KBM-7 (cell line): ENCODE results near the gene SCNN1B.
"Not testable (repeated sequence)": the region's sequence is repeated elsewhere in the genome, so short reads cannot be mapped to it uniquely, and the experiment has no call there.

Experiments used
- DNase-seq: peaks from one replicate; pipeline ENCODE4 v3.0.0-alpha.2; 2015
- in situ Hi-C: fragments of 300-500 bp; cut with MboI; formaldehyde crosslinking; loops from 2 replicates; pipeline ENCODE4 v1.14.3; 2020; ENCODE audit warnings: low sequenced_read_pairs, low pct_unique_long_range_greater_than_20kb, mixed read lengths

The SCNN1B gene

DNA sequence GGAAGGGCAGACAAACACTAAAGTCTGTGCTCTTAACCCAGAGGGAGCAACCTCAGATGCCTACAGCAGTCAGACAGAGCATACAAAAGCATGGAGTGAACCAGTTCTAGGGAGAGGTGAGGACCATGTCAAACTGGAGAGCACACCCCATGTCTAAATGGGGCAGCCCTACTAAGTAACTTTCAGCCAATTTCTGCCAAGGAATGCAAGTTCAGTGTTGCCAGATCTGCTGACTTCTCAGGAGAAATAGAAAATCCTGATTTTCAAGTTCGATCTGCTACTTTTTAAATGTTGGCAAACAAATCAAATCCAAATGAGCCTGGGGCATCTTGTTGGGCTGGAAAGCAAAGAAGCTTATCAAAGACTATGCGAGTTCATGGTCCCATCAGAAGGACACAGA is 17.5 kb upstream of the SCNN1B start:
- in situ Hi-C loops: no loop called here
- no peak for DNase-seq

DNA sequence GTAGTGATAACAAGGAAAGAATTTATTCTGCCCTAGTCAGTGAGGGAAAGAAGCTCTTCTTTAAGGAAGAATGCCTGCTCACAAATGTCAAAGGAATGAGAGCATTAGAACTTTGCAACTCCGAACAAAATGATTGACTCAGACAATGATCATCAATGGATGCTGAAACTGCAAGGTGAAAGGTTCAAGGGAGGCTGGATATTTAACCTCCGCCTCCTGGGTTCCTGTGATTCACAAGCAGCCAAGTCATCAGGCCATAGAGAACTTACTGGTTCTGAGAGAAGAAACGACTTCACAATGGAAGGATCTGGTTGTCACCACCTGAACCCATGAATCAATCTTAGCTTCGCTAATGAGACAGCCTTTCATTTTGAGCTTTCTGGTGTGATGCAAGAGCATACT is 16.0 kb upstream of the SCNN1B start:
- in situ Hi-C loops: no loop called here
- DNase-seq: no peak

DNA sequence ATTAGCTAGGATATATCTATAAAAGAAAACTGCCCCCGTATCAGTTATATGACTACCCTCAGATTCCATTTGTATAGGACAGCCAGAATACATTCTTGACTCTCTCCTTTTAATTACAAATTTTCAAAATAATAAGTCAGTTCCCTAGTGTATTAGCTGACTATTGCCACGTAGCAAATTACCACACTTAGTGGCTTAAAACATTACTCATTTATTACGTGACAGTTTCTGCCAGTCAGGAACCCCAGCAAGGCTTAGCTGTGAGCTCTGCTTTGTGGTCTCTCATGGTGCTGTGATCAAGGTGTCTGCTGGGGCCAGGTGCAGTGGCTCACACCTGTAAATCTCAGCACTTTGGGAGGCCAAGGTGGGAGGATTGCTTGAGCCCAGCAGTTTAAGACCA is 13.9 kb upstream of the SCNN1B start:
- in situ Hi-C loops: no loop called here
- DNase-seq: no peak

DNA sequence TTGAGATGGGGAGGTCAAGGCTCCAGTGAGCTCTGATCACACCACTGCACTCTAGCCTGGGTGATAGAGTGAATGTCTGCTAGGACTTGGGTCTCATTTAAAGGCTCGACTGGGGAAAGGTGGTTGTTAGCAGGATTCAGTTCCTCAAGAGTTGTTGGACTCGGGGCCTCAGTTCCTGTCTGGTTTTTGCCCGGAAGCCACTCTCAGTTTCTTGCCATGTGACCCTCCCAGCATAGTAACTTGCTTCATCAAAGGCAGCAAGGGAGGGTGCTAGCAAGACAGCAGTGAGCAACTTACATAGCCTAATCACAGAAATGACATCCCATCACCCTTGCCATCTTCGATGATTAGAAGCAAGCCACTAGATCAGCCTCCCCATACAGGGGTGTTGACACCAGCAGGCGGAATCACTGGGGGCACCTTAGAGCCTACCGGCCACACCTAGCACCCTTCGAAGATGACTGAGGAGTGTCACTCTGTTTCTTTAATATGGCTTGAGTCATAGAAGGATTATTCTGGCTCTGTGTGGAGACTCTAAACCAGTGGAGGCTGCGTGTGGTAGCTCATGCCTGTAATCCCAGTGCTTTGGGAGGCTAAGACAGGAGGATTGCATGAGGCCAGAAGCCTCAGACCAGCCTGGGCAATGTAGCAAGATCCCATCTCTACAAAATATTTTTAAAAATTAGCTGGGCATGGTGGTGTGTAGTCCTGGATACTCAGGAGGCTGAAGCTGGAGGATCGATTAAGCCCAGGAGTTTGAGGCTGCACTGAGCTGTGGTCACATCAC is 13.2 kb upstream of the SCNN1B start:
- no peak for DNase-seq
- in situ Hi-C loops: no loop called here

DNA sequence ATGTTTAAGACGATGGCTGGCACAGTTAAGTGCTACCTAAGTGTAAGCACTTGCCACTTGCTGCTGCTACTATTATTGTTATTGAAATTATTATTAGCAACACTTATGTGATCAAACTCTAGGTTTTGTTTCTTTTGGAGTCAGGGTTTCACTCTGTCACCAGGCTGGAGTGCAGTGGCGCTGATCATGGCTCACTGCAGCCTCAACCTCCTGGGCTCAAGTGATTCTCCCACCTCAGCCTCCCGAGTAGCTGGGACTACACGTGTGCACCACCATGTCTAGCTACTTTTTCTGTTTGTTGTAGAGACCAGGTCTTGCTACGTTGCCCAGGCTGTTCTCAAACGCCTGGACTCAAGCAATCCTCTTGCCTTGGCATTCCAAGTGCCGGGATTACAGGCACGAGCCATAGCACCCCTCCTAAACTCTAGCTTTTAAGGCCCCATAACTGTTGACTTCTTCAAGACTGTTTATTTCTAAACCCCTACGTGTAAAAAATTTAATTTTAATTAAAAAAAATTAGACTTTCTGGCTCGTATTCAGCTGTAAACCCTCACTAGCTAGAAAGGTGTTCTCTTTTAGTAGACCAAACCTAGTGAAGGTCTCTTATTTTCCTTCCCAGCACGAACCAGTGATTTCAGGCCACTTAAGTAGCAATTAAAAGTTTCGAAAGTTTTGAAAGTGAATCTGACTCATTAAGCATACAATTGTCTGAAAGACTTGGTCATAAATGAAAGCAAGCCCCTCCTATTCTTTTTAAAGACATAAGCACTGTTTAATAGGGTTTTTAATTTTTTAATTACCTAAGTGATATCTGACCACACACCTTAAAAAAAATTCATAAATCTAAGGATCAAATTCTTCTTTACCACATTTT is 11.7 kb upstream of the SCNN1B start:
- no peak for DNase-seq
- in situ Hi-C loops: no loop called here

DNA sequence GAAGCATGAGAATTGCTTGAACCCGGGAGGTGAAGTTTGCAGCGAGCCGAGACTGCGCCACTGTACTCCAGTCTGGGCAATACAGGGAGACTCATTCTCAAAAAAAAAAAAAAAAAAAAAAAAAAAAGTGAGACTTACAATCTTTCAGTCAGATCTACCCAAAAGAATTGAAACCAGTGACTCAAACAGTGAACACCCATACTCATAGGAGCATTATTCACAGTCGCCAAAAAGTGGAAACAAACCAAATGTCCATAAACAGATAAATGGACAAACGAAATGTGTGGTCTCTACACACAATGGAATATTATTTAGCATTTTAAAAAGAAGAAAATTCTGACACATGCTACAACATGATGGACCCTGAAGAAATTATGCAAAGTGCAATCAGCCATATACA is 9.1 kb upstream of the SCNN1B start:
- in situ Hi-C loops: no loop called here
- no peak for DNase-seq

DNA sequence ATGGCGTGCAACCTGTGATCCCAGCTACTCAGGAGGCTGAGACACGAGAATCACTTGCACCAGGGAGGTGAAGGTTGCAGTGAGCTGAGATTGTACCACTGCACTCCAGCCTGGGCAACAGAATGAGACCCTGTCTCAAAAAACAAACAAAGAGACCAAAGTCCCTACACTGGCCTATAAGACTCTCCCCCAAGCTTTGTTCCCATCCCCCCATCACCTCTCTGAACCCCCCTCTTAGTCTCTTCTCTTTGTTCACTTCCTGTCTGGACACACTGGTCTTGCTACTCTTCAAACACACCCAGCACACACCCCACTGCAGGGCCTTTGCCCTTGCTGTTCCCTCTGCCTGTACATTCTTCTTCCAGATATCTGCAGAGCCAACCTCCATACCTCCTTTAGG is 7.8 kb upstream of the SCNN1B start:
- in situ Hi-C loops: no loop called here
- DNase-seq: no peak

DNA sequence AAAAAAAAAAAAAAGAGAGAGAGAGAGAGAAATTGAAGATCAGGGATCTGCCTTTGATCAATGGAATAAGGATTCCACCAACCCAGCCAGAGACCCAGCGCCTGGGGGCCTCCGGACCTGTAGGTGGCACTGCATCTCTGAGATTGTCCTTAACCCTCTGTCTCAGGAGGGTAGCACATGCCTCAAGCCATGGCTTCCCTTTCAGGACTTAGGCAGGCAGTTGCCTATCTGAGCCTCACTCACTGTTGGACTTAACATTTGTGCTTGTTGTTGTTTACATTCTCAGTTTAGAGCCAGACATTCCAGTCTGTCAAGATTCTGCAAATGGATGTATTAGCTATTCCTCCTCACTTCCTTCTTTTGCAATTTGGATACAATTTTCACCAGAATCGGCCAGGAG is 5.1 kb upstream of the SCNN1B start:
- no peak for DNase-seq
- in situ Hi-C loops: no loop called here

DNA sequence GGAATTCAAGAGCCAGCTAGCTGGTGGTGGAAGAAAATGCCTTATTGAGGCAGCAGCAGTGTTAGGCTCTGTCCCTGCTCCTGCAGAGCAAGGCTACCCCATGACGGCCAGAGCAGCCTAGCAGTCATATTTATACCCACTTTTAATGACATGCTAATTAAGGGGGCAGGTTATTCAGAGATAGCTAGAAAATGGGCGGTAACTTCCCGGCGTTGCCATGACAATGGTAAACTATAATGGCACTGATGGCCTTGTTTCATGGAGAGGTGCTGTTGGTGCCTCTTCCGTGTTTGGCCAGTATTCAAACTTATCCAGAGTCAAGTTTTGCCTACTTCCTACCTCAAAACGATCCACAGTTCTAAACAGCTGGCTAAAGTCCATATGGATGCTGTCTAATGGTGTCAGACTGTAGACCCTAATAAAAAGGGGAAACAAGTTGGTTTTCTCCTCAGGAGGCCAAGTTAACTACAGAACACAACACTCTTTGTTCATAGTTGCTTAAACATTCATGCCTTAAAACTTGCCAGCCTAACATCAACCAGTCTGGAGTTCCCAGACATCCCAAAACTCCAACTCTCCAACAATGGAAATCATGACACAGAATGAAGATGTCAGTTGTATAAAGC is 3.7 kb upstream of the SCNN1B start:
- in situ Hi-C loops: no loop called here

DNA sequence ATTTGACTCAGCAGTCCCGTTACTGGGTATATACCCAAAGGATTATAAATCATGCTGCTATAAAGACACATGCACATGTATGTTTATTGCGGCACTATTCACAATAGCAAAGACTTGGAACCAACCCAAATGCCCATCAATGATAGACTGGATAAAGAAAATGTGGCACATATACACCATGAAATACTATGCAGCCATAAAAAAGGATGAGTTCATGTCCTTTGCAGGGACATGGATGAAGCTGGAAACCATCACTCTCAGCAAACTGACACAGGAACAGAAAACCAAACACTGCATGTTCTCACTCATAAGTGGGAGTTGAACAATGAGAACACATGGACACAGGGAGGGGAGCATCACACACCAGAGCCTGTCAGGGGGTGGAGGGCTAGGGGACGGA is 2.3 kb upstream of the SCNN1B start:
- DNase-seq, in situ Hi-C loops: not testable (repeated sequence)

More for the DNA sequence above, 3.7 kb upstream of the SCNN1B start:
- no peak for DNase-seq

DNA sequence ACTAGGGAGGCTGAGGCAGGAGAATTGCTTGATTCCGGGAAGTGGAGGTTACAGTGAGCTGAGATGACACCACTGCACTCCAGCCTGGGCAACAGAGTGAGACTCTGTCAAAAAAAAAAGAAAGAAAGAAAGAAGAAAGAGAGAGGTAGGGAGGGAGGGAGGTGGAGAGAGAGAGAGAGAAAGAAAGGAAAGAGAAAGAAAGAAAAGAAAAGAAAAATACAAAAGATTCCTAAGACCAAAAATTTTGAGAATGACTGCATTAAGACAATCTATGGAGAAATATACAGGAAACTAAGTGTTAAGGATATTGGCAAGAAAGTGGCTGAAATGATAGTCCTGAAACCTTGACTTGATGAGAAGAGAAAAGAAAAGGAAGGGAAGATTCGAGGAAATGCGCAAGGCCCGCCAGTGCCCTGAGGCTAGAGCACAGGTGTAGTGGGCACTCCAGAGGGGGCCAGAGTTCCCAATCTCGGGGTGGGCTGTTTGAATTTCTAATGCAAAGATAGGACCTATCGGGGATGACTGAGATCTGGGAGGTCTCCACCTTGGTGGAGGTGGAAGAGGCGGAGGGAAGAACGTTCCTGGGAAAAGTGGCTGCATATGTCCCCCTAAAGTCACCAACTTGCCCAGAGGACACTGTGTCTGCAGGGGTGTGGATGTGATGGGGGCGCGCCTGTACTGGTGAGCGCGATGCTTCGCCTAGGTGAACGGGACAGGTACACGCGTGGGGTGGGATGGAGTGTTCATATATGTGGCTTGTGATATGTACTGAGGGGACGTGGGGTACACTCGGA is 654 bp upstream of the SCNN1B start:
- in situ Hi-C loops: no loop called here
- DNase-seq: no peak

DNA sequence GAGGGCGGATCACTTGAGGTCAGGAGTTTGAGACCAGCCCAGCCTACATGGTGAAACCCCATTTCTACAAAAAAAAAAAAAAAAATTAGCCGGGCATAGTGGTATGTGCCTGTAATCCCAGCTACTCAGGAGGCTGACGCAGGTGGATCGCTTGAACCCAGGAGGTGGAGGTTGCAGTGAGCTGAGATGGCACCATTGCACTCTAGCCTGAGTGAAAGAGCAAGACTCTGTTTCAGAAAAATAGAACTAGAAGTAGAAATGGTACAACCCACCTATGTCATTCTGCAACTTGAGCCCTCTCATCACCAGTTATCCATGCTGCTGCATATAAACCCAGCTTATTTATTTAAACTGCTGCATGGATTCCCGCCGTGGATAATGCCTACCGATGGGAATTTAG is 1.6 kb downstream of the SCNN1B start:
- in situ Hi-C loops: no loop called here
- no peak for DNase-seq

DNA sequence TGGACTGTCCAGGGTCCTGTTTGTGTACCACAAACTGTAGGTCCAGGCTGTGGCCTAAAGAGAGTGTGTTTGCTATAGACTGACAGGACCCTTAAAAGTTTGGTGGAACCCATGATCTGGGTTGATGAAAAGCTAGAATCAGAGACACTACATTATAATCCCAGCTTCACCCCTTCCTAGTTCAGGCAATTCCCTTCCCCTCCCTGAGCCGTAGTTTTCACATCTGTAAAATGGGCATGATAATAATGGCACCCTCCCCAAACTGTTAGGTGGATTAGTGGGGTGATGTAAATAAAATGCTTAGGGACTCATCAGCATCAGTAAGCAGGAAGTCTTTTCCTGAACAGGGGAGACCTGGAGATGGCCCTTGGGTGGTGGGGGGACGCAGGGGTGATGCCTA is 2.5 kb downstream of the SCNN1B start:
- in situ Hi-C loops: no loop called here
- DNase-seq: no peak

DNA sequence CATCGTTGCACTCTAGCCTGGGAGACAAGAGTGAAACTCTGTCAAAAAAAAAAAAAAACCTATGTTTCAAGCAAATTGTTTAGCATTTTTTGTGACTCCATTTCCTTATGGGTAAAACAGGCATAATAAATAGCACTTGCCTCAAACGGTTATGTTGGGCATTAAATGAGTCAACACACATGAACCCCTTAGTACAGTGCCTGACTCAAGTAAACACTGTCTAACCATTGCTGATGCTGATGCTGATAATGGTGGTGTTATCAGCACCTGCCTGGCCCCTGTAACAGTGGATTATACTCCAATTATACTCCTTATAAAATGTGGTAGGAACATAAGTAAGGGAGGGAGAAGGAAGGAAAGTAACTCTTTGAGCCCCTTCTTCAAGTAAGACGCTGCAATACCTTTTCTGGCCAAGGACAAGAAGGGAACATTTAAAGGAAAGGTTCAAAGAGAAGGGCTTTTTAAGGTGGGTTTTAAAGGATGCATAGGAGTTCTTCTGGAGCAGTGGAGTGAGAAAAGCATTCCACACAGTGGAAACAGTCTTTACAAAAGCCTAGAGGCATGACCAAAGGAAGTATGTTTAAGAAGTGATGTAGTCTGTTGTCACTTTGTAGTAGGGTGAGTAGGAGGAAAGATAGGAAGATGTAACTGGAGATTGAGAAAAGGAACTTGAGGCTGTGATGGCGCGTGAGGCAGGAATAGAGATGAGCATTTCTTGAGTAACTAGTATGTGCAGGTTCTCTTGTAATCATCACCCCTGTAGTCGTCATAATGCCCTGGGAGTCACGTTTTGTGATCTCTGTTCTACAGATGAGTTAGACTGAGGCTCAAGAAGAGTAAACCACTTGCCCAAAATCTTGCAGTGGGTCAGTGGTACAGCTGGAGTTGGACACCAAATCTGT is 4.3 kb downstream of the SCNN1B start:
- no peak for DNase-seq
- in situ Hi-C loops: no loop called here

DNA sequence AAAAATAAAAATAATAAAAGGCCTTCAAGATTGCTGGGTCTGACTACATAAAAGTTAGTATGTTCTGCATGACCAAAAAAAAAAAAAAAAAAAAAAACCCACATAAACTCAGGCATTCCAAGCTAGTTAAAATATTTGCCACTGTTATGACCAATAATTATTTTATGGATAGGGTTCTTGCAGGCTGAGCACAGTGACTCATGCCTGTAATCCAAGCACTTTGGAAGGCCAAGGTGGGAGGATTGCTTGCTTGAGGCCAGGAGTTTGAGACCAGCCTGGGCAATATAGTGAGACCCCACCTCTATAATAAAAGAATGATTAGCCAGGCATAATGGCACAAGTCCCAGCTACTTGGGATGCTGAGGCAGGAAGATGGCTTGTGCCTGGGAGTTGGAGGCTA is 8.1 kb downstream of the SCNN1B start:
- in situ Hi-C loops: no loop called here
- no peak for DNase-seq

DNA sequence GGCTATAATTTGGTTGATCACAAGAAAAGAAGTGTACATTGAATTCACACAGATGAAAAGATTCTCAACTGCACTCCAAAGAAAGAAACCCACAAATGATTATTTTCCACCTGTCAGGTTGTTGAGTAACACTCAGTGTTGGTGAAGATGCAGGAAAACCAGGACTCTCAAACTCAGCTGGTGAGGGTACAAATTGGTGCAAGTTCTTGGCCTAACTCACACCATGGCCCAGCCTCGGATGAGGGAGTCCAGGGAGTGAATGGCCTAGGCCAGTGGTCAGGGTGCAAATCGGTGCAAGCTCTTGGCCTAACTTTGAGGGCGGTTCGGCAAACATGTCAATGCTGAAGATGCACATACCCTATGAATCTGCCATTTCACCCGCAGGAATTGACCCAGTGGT is 8.6 kb downstream of the SCNN1B start:
- DNase-seq: no peak
- in situ Hi-C loops: no loop called here

DNA sequence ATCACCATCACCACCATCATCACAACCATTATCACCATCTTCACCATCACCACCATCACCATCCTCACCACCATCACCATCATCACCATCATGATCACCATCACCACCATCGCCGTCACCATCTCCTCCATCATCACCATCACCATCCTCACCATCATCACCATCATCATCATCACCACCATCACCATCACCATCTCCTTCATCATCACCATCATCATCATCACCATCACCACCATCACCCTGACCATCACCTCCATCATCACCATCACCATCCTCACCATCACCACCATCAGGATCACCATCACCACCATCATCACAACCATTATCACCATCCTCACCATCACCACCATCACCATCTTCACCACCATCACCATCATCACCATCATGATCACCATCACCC is 14.1 kb downstream of the SCNN1B start:
- no peak for DNase-seq
- in situ Hi-C loops: no loop called here

DNA sequence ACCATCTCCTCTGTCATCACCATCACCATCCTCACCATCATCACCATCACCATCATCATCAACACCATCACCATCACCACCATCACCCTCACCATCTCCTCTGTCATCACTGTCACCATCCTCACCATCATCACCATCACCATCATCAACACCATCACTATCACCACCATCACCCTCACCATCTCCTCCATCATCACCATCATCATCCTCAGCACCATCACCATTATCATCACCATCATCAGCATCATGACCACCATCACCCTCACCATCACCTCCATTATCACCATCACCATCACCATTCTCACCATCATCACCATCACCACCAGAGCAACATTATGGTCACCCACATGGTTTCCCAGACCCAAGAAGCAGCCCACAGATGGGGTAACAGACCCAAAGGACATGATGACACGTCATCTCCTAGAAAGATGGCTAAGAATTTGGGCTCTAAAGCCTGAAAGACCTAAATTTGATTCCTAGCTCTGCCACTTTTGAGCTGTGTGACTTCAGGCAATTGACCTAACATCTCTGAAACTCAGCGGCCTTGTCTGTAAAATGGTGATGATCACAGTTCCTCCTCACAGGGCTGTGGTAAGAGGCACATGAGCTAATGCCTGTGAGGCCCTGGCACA is 14.6 kb downstream of the SCNN1B start:
- in situ Hi-C loops: no loop called here
- DNase-seq: no peak
